ENCODE data around the gene NBPF3.

DNA sequence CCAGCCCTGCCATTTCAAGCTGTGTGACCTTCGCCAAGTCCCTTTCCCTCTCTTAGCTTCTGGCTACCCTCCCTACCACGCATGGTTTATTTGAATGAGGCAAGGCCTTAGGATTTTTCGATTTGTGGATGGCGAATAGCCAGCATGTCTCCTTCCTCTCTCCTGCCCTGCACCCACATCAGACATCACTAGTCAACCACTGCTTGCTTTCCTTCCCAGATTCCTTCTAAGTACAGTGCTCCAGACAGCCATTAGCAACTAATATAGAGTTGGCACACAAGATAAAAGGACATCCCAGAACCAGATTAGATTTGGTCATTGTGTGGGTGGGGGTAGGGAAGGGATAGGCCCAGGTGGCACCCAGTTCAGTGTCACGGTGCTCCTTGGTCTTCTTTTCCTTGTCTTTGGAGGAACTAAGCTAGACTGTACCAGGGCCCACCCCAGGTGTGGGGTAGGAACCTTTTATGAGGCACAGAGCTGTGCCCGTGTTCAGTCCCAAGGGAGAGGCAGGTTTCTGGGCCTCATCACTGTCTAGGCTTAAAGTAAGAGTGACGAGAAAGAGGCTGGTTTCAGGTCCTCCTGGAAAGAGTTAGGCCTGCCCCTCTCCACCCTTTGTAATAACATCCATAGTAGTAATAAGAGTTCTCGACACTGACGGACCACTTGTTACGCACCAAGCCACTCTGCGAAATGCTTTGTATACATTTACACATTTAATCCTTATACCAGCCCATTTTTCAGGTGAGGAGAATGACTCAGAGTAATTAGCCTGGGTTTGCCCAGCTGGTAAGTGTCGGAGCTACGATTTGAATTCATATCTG is 77.9 kb downstream of the NBPF3 start:
- no peak for TF ChIP-seq POLR2AphosphoS5 (IDR thresholded peaks at IDR 0.05; ENCODE audit: borderline replicate concordance, low read depth, low read length)
- no peak for TF ChIP-seq EZH2 (IDR thresholded peaks at IDR 0.05)

Measured in SK-N-MC (cell line).